Choroid plexus epithelial cell (primary cell): ENCODE measurements around the gene MRTFA.
A peak's percentile ranks its signal among the peaks of the same experiment; 100 is the strongest.

Experiments
- DNase-seq: peaks from one replicate; pipeline ENCODE4 v3.0.0-alpha.2; 2010; ENCODE audit warnings: low read depth
- H3K4me3 ChIP-seq: 2 replicates; pipeline ENCODE4 v1.5.1; 2011; ENCODE audit warnings: low read depth, mild to moderate bottlenecking, control low read depth, low read length, moderate library complexity
- TF ChIP-seq, protein P1 (sequence below): conservative IDR thresholded peaks from 2 replicates; pipeline ENCODE4 v1.5.1; 2011; ENCODE audit warnings: low read depth, mild to moderate bottlenecking, control low read depth, inconsistent platforms, low read length, moderate library complexity

The MRTFA gene

DNA sequence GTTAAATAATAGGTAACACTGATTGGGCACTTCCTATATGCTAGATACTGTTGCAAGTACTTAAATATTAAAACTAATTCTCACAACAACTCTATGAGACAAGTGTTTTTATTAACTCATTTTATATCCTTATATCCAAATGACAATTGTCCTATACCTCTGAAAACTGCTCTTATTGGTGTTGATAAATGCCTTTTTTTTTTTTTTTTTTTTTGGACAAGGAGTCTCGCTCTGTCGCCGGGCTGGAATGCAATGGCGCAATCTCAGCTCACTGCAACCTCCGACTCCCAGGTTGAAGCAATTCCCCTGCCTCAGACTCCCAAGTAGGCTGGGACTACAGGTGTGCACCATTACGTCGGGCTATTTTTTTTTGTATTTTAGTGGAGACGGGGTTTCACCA is 41.6 kb downstream of the MRTFA start:
- TF ChIP-seq, protein P1, sequence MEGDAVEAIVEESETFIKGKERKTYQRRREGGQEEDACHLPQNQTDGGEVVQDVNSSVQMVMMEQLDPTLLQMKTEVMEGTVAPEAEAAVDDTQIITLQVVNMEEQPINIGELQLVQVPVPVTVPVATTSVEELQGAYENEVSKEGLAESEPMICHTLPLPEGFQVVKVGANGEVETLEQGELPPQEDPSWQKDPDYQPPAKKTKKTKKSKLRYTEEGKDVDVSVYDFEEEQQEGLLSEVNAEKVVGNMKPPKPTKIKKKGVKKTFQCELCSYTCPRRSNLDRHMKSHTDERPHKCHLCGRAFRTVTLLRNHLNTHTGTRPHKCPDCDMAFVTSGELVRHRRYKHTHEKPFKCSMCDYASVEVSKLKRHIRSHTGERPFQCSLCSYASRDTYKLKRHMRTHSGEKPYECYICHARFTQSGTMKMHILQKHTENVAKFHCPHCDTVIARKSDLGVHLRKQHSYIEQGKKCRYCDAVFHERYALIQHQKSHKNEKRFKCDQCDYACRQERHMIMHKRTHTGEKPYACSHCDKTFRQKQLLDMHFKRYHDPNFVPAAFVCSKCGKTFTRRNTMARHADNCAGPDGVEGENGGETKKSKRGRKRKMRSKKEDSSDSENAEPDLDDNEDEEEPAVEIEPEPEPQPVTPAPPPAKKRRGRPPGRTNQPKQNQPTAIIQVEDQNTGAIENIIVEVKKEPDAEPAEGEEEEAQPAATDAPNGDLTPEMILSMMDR: no peak
- no peak for DNase-seq
- H3K4me3 ChIP-seq: no peak overlapping the region

DNA sequence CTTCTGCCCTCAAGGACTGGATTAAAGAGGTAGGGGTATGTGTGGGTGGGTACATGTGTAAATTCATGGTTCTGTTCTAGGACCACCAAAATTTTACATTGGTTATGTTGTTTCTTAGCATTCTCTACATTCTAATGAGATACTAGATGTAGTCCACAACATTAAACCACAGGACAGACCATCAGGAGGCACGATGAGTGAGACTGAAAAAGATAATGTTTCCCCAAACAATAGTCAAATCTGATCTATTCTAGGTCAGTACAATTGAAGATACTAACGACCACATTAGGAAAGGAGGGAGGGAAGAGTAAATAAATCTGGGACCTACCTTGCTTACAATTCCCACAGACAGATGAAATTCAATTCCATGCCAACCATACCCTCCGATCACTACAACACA is 42.2 kb downstream of the MRTFA start:
- TF ChIP-seq, protein P1: no peak
- DNase-seq: no peak

DNA sequence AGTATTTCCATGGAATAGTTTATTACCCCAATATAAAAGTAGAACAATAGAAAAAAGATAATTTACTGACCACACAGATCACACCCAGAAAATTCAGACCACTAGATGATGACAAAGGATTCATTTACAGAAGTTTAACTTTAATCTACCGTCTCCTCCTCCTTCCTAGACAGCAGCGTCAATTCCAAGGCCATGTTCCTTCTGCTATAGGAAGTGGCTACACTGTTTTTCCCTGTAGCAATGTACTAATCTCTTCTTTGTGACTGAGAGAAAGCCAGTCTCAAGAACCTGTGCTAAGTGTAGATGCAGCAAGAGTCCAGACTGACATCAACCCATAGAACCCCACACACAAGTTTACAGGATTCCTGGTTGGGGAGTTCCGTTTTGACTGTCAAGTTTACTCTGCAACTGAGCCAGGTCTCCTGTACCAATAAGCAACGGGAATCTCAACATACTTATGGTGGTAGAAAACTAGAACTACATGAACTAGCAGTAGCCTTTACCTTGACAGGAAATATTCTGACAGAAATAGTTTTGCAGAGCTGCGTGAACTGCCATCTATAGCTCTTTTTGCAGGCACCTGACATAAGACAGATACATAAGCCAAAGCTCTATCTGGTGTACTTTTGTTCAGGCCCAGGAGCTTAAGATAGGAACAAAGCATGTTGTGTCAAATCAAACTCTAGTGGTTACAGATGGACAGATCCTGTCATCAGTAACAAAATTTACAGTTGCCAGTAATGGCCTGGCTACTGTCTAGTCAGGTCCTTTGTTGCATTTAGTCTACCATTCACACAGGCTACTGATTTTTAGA is 42.9 kb downstream of the MRTFA start:
- TF ChIP-seq, protein P1: no peak
- DNase-seq: no peak
- no peak overlapping the region for H3K4me3 ChIP-seq

More for the DNA sequence above, 42.2 kb downstream of the MRTFA start:
- no peak overlapping the region for H3K4me3 ChIP-seq

DNA sequence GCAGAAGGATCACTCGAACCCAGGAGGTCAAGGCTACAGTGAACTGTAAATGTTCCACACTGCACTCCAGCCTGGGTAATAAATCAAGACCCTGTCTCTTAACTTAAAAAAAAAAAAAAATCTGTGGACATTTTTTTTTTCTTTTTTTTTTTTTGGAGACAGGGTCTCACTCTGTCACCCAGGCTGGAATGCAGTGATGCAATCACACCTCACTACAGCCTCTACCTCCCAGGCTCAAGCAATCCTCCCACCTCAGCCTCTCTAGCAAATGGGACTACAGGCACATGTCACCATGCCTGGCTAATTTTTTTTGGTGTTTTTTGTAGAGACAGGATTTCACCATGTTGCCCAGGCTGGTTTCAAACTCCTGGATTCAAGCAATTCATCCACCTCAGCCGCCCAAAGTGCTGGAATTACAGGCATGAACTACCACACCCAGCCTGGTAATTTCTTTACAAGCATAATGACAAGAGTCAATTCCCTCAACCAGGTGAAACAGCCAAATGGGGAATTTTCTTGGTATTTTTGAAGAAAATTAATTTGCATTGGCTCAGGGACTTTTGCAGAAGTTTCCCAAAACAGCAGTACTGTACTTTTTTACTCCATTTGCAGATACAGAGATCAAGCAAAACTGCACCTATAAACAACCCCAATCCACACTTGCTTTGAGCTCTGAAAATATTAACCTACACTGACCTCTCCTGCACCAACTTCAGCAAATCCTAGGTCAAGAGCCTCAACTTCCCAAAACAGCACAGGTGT is 44.0 kb downstream of the MRTFA start:
- DNase-seq: no peak
- no peak overlapping the region for H3K4me3 ChIP-seq
- TF ChIP-seq, protein P1: no peak

DNA sequence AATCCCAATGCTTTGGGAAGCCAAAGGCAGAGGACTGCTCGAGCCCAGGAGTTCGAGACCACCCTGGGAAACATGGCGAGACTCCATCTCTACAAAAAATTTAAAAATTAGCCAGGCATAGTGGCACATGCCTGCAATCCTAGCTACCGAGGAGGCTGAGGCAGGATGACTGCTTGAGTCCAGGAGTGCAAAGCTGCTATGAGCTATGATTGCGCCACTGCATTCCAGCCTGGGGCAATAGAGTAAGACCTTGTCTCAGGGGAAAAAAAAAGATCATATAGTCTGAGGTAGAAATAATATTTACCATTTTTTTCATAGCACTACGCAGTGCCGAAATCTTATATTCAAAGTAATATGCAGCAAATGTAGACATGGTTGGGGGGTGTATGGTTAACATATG is 47.8 kb downstream of the MRTFA start:
- TF ChIP-seq, protein P1: no peak
- no peak overlapping the region for H3K4me3 ChIP-seq
- DNase-seq: peak; percentile 90

DNA sequence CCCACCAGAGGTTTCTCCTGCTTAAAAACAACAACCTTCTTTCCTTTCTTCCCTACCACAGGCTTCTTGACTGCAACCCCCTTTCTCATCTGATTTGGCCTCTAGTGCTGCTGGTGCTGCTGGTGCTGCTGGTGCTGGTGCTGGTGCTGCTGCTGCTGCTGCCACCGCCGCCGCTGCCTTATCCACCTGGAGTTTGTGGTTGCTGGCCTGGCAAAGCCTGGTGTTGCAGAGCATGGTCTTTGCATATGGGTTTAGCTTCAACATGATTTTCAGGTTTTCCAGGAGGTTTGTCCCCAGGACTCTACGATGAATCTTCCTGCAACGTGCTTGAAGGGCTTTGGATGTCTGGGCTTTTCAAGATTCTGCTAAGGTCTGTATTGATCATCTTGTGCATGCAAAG is 49.7 kb downstream of the MRTFA start:
- no peak overlapping the region for H3K4me3 ChIP-seq
- TF ChIP-seq, protein P1: no peak
- DNase-seq: no peak
